AG04450 (cell line): ENCODE measurements around the gene SDHA. TPM values are rescaled to one million over a fixed set of nuclear protein-coding genes. Genes with fewer than 3 reads are reported as not detected.

Experiments used
- CTCF ChIA-PET: fragments of 300-600, 350-600 bp; formaldehyde crosslinking; extraction: SDS; loops from one replicate; lab custom pipeline; 2022; ENCODE audit warnings: antibody characterized with exemption, inconsistent platforms; lab: Charles Lee
- POLR2A ChIA-PET: fragments of 350-600 bp; formaldehyde crosslinking; extraction: SDS; loops from one replicate; lab custom pipeline; 2021; ENCODE audit warnings: antibody characterized with exemption, inconsistent platforms; lab: Yijun Ruan, JAX
- DNase-seq: peaks from one replicate; pipeline ENCODE4 v3.0.0-alpha.2; 2011; ENCODE audit warnings: low read depth, low spot score
- H3K27ac ChIP-seq: one replicate; pipeline ENCODE4 v1.5.1; 2012; ENCODE audit warnings: low read depth, low read length, control low read depth
- H3K27me3 ChIP-seq: one replicate; pipeline ENCODE4 v1.6.0; 2012; ENCODE audit warnings: low read length; ENCODE audit not compliant: control insufficient read depth, insufficient read depth
- H3K4me3 ChIP-seq: 2 replicates; pipeline ENCODE4 v1.5.1; 2011; ENCODE audit warnings: mild to moderate bottlenecking, low read depth, low read length, control low read depth
- H3K9me3 ChIP-seq: 2 replicates; pipeline ENCODE4 v1.5.1; 2012; ENCODE audit warnings: low read length; ENCODE audit not compliant: control insufficient read depth, insufficient read depth
- CTCF ChIP-seq: IDR thresholded peaks from 2 replicates; pipeline ENCODE4 v1.5.1; 2011; ENCODE audit warnings: low read depth, low read length, control low read depth, inconsistent platforms
- polyA plus RNA-seq: library from polyadenylated mRNA; depleted of rRNA; stranded (reverse); fragments of >200 nt; gene quantifications from 2 replicates; pipeline ENCODE4 v1.2.3, GENCODE V29; 2011

SDHA gene
- polyA plus RNA-seq, 1 experiment = 116 TPM

GRCh38 chr5:198516-199196, 19.5 kb upstream of the SDHA start:
- TF ChIP-seq CTCF = no peak
- DNase-seq = no peak
- peaks cover 2% of the 10 kb centered on the region for H3K27me3 ChIP-seq
- H3K4me3 ChIP-seq = no peak overlapping the region
- POLR2A ChIA-PET = no interaction called here
- CTCF ChIA-PET = interaction anchor here (0.9 to 1.2 kb wide), 2 partner anchors 10 to 15 kb away, joined by 3 read pairs; no protein-coding TSS in a partner anchor
- no peak overlapping the region for H3K27ac ChIP-seq
- H3K9me3 ChIP-seq = peaks cover 6% of the 10 kb centered on the region; the same call in 1 of the 2 replicates

GRCh38 chr5:199197-199949, 18.7 kb upstream of the SDHA start:
- Histone ChIP-seq H3K4me3 (no peak overlapping the region), H3K27me3 (peaks cover 2% of the 10 kb centered on the region), H3K27ac (no peak overlapping the region), H3K9me3 (peaks cover 6% of the 10 kb centered on the region; the same call in 1 of the 2 replicates)
- CTCF ChIA-PET = interaction anchor here (0.7 to 1.2 kb wide), 3 partner anchors 11 to 19 kb away, joined by 3 to 7 read pairs (median 3); partner anchors contain the start of gene SDHA
- POLR2A ChIA-PET = no interaction called here
- no peak for DNase-seq
- TF ChIP-seq CTCF = no peak

DNA sequence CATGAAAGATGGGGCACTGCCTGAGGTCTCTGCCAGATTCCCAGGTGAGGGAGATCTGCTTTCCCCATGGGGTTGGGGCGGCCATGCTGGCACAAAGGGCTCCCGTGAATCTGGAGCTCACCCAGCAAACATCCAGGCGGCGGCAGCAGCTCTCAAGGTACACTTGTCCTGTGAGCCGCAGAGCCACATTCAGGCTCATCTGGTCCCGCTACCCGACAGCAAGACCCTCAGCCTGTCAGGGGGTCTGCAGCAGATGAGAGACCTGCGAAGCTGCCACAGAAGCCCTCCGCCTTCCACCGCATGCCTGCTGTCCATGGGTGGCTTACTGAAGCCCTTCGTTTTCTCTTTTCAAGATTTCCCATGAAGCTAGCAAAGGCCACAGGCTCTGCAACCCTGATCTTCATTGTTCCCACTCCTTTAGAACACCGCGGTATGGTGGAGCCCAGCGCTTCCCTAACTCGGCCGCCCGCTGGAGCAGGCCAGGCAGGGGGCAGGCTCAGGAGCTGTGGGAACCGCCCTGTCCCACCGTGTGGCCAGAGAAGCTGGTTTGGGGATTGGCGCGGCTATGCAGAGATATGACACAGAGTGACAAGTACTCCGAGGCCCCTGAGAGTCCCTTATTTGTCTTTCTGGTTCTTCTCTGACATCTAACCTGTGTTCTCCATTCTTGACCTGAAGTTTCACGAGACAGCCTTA, 18.0 kb upstream of the SDHA start:
- H3K27me3 ChIP-seq = peaks cover 1% of the 10 kb centered on the region
- CTCF ChIA-PET = interaction anchor here (0.7 to 1.5 kb wide), 2 partner anchors 12 to 18 kb away, joined by 4 to 7 read pairs; partner anchors contain the start of gene SDHA
- no peak for DNase-seq
- H3K27ac ChIP-seq = no peak overlapping the region
- no peak for TF ChIP-seq CTCF
- POLR2A ChIA-PET = no interaction called here
- H3K4me3 ChIP-seq = no peak overlapping the region
- H3K9me3 ChIP-seq = no peaks in the 10 kb centered on the region; the same call in 1 of the 2 replicates

GRCh38 chr5:200985-201384, 17.1 kb upstream of the SDHA start:
- no peak for TF ChIP-seq CTCF
- CTCF ChIA-PET = interaction anchor here (1.5 kb wide), 1 partner anchor 13 kb away, joined by 4 read pairs; no protein-coding TSS in a partner anchor
- POLR2A ChIA-PET = no interaction called here
- Histone ChIP-seq H3K27me3 (no peaks in the 10 kb centered on the region), H3K9me3 (no peaks in the 10 kb centered on the region; the same call in 1 of the 2 replicates), H3K4me3 (no peak overlapping the region), H3K27ac (no peak overlapping the region)
- DNase-seq = no peak
